ENCODE measurements around the gene RAC2. TPM values are rescaled to one million over a fixed set of nuclear protein-coding genes. Genes with fewer than 3 reads are reported as not detected.
A peak's percentile ranks its signal among the peaks of the same experiment; 100 is the strongest.

The RAC2 gene
- total RNA-seq, 1 donor from 2014 or later, result 6.3 TPM

- Histone ChIP-seq H3K27me3 (ENCODE audit: control insufficient read depth, insufficient read depth, low read length) (no peaks in the 10 kb centered on the region), H3K36me3 (ENCODE audit: control insufficient read depth, insufficient read depth, low read length) (no peaks in the 10 kb centered on the region), H3K4me3 (ENCODE audit: low read depth, low read length) (no peak overlapping the region)
- TF ChIP-seq CTCF (IDR thresholded peaks at IDR 0.05; ENCODE audit: insufficient read depth, low read length, severe bottlenecking), result no peak
- FAIRE-seq (peak; percentile 36), DNase-seq (ENCODE audit: low read depth) (no peak)
Measured at GRCh38 chr22:37207981-37208380, 36.1 kb downstream of the RAC2 start.

- Histone ChIP-seq H3K4me3 (ENCODE audit: low read depth, low read length) (no peak overlapping the region), H3K36me3 (ENCODE audit: control insufficient read depth, insufficient read depth, low read length) (no peaks in the 10 kb centered on the region), H3K27me3 (ENCODE audit: control insufficient read depth, insufficient read depth, low read length) (no peaks in the 10 kb centered on the region)
- no peak for DNase-seq (ENCODE audit: low read depth)
- FAIRE-seq, result no peak
- TF ChIP-seq CTCF (IDR thresholded peaks at IDR 0.05; ENCODE audit: insufficient read depth, low read length, severe bottlenecking), result no peak
Measured at GRCh38 chr22:37206841-37207821, 36.9 kb downstream of the RAC2 start.

GRCh38 chr22:37206118-37206840, 37.8 kb downstream of the RAC2 start:
- DNase-seq (ENCODE audit: low read depth), result no peak
- no peak for TF ChIP-seq CTCF (IDR thresholded peaks at IDR 0.05; ENCODE audit: insufficient read depth, low read length, severe bottlenecking)
- FAIRE-seq, result no peak

GRCh38 chr22:37205046-37205445, 39.0 kb downstream of the RAC2 start:
- TF ChIP-seq CTCF (IDR thresholded peaks at IDR 0.05; ENCODE audit: insufficient read depth, low read length, severe bottlenecking), result no peak
- DNase-seq (ENCODE audit: low read depth) (no peak), FAIRE-seq (no peak)
- Histone ChIP-seq H3K27me3 (ENCODE audit: control insufficient read depth, insufficient read depth, low read length) (no peaks in the 10 kb centered on the region), H3K4me3 (ENCODE audit: low read depth, low read length) (no peak overlapping the region), H3K36me3 (ENCODE audit: control insufficient read depth, insufficient read depth, low read length) (no peaks in the 10 kb centered on the region)

More at GRCh38 chr22:37206118-37206840, 37.8 kb downstream of the RAC2 start:
- Histone ChIP-seq H3K36me3 (ENCODE audit: control insufficient read depth, insufficient read depth, low read length) (no peaks in the 10 kb centered on the region), H3K4me3 (ENCODE audit: low read depth, low read length) (no peak overlapping the region), H3K27me3 (ENCODE audit: control insufficient read depth, insufficient read depth, low read length) (no peaks in the 10 kb centered on the region)

GRCh38 chr22:37204045-37204655, 39.9 kb downstream of the RAC2 start:
- Histone ChIP-seq H3K4me3 (ENCODE audit: low read depth, low read length) (no peak overlapping the region), H3K36me3 (ENCODE audit: control insufficient read depth, insufficient read depth, low read length) (no peaks in the 10 kb centered on the region), H3K27me3 (ENCODE audit: control insufficient read depth, insufficient read depth, low read length) (no peaks in the 10 kb centered on the region)
- no peak for FAIRE-seq
- no peak for TF ChIP-seq CTCF (IDR thresholded peaks at IDR 0.05; ENCODE audit: insufficient read depth, low read length, severe bottlenecking)
- no peak for DNase-seq (ENCODE audit: low read depth)
